Tibial nerve (tissue), 3 donors: ENCODE data around the gene SLC30A7.

ENCODE experiments used
- POLR2A ChIP-seq, 2 donors: fragments of 450-650 bp; IDR thresholded peaks; one replicate each; pipeline ENCODE4 v1.6.1; 2017; ENCODE audit warnings: antibody characterized with exemption in 2 of 2, mild to moderate bottlenecking in 2 of 2, moderate library complexity in 2 of 2
- TF ChIP-seq, protein P1 (sequence below), 5 experiments: fragments of 200-600 bp in 3 of 5; fragments of 450-650 bp in 2 of 5; sonication (generic) in 3 of 5; IDR thresholded peaks; one replicate each; pipeline ENCODE4 v1.5.1; 2016 to 2019; ENCODE audit warnings: antibody characterized with exemption in 5 of 5, mild to moderate bottlenecking in 3 of 5, moderate library complexity in 2 of 5

DNA sequence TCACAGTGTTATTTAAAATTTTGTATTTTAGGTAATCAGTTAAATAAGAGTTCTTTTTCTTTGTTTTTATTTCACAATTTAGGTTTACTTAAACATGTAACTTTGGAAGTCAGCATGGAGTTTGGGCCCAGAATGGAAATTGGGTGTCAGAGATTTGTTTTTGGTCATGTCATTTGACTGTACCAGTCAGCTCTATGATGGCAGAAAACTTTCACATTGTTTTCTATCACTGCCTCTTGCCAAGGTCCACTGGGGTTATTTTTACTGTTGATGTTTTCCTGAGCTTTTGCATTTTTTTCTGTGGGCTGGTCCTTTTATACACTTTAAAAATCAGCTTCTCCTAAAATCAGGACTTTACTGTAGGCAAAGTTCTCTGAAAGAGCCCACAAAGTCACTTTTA is 54.4 kb downstream of the SLC30A7 start:
- TF ChIP-seq, protein P1, sequence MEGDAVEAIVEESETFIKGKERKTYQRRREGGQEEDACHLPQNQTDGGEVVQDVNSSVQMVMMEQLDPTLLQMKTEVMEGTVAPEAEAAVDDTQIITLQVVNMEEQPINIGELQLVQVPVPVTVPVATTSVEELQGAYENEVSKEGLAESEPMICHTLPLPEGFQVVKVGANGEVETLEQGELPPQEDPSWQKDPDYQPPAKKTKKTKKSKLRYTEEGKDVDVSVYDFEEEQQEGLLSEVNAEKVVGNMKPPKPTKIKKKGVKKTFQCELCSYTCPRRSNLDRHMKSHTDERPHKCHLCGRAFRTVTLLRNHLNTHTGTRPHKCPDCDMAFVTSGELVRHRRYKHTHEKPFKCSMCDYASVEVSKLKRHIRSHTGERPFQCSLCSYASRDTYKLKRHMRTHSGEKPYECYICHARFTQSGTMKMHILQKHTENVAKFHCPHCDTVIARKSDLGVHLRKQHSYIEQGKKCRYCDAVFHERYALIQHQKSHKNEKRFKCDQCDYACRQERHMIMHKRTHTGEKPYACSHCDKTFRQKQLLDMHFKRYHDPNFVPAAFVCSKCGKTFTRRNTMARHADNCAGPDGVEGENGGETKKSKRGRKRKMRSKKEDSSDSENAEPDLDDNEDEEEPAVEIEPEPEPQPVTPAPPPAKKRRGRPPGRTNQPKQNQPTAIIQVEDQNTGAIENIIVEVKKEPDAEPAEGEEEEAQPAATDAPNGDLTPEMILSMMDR (IDR thresholded peaks at IDR 0.05), result no peak
- no peak for TF ChIP-seq POLR2A (IDR thresholded peaks at IDR 0.05)
